Activated T-cell treated with anti-CD3 and anti-CD28 coated beads for 24 hours (primary cell): Measurements from ENCODE around the gene ALX4.

Experiments used
- DNase-seq: peaks from one replicate; pipeline ENCODE4 v3.0.0-alpha.2; 2020; ENCODE audit warnings: low read depth

The ALX4 gene

GRCh38 chr11:44300844-44301563 is 8.9 kb downstream of the ALX4 start:
- no peak for DNase-seq

- DNase-seq, result no peak
Measured at GRCh38 chr11:44298862-44299261, 11.1 kb downstream of the ALX4 start.

- no peak for DNase-seq
Measured at GRCh38 chr11:44290208-44290607, 19.7 kb downstream of the ALX4 start.

GRCh38 chr11:44288133-44288526 is 21.8 kb downstream of the ALX4 start:
- DNase-seq, result no peak

GRCh38 chr11:44286911-44287310 is 23.0 kb downstream of the ALX4 start:
- DNase-seq, result no peak

GRCh38 chr11:44286268-44286880 is 23.6 kb downstream of the ALX4 start:
- peak; percentile 57 for DNase-seq

- no peak for DNase-seq
Measured at GRCh38 chr11:44285756-44286155, 24.2 kb downstream of the ALX4 start.

GRCh38 chr11:44282620-44283019 is 27.3 kb downstream of the ALX4 start:
- DNase-seq, result no peak

- DNase-seq, result no peak
Measured at GRCh38 chr11:44281151-44281550, 28.8 kb downstream of the ALX4 start.

- DNase-seq, result no peak
Measured at GRCh38 chr11:44280257-44280656, 29.7 kb downstream of the ALX4 start.

- DNase-seq, result no peak
Measured at GRCh38 chr11:44279483-44279882, 30.5 kb downstream of the ALX4 start.

- DNase-seq, result no peak
Measured at GRCh38 chr11:44277196-44278090, 32.5 kb downstream of the ALX4 start.

GRCh38 chr11:44275961-44276550 is 33.9 kb downstream of the ALX4 start:
- DNase-seq, result no peak

- no peak for DNase-seq
Measured at GRCh38 chr11:44275241-44275640, 34.7 kb downstream of the ALX4 start.

GRCh38 chr11:44274404-44274803 is 35.5 kb downstream of the ALX4 start:
- DNase-seq, result no peak

GRCh38 chr11:44271286-44271685 is 38.7 kb downstream of the ALX4 start:
- DNase-seq, result no peak

- no peak for DNase-seq
Measured at GRCh38 chr11:44270403-44271273, 39.3 kb downstream of the ALX4 start.

- DNase-seq, result no peak
Measured at GRCh38 chr11:44269369-44270351, 40.3 kb downstream of the ALX4 start.

GRCh38 chr11:44268614-44269080 is 41.3 kb downstream of the ALX4 start:
- DNase-seq, result no peak
